HG03064 (cell line): ENCODE results near the gene NOC4L.

Experiments
- ATAC-seq: cut with Tn5 transposase; IDR thresholded peaks from one replicate; pipeline ENCODE4 v1.9.1; 2021; ENCODE audit warnings: low read depth; ENCODE audit not compliant: unreplicated experiment

The NOC4L gene

GRCh38 chr12:132178801-132179401 is 34.6 kb downstream of the NOC4L start:
- ATAC-seq: no peak

GRCh38 chr12:132179431-132180362 is 35.4 kb downstream of the NOC4L start:
- ATAC-seq: no peak

- no peak for ATAC-seq
Measured at GRCh38 chr12:132180648-132181546, 36.6 kb downstream of the NOC4L start.

DNA sequence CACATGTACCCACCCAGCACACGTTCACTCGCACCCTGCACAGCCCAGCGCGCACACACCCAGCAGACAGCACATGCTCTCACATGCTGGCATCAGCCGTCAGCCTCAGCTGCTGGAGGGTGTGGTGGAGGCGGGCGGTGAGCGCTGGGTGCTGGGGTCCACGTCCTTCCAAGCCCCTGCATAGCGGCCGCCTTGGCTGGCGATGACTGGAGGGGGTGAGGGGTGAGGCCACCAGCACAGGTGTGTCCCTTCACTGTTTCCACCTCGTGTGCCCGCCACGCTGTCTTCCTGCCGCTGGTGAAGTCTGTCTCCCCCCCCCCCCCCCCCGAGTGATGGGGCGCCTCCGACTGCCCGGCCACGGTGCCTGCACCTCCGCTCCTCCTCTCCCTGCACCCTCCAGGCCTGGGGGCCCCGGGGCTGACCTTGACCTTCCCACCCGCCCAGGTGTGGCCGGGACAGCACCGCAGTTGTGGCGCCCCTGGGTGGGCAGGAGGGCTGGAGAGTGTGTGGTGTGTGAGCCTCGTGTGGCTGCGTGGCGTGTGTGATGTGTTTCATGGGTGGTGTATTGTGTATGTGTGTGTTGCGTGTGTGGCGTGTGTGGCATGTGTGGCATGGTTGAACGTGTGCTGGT is 37.4 kb downstream of the NOC4L start:
- ATAC-seq: no peak

GRCh38 chr12:132182206-132182710 is 38.0 kb downstream of the NOC4L start:
- ATAC-seq: no peak

GRCh38 chr12:132182711-132183365 is 38.6 kb downstream of the NOC4L start:
- no peak for ATAC-seq

- ATAC-seq: no peak
Measured at GRCh38 chr12:132185705-132186104, 41.4 kb downstream of the NOC4L start.

DNA sequence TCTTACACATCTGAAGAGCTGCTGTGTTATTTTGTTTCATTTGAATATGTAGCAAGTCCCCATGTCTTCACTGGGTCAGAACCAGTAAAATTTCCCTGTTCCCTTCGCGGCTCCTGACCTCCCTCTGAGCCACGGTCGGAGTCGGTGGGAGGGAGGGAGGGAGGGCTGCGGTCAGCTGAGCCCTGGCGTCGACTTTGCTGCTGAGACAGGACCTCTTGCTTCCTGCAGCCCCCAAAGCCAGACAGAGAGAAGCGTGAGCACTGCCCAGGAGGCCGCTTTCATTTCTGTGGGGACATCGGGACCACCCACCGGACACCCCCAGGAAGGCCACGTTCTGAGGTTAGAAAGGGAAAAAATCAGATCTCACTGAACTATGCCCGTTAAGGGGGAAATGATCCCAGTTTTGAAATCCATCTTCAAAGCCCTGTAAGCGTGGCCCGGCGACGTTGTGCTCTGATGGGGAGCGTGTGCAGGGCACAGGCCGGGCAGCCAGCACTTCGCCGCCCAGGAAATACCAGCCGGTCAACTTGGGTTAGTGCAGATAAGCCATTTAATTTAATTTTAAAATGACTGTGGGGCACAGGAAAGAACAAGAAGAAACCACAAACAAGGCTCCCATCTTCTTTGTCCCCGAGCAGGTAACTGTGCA is 42.1 kb downstream of the NOC4L start:
- no peak for ATAC-seq

DNA sequence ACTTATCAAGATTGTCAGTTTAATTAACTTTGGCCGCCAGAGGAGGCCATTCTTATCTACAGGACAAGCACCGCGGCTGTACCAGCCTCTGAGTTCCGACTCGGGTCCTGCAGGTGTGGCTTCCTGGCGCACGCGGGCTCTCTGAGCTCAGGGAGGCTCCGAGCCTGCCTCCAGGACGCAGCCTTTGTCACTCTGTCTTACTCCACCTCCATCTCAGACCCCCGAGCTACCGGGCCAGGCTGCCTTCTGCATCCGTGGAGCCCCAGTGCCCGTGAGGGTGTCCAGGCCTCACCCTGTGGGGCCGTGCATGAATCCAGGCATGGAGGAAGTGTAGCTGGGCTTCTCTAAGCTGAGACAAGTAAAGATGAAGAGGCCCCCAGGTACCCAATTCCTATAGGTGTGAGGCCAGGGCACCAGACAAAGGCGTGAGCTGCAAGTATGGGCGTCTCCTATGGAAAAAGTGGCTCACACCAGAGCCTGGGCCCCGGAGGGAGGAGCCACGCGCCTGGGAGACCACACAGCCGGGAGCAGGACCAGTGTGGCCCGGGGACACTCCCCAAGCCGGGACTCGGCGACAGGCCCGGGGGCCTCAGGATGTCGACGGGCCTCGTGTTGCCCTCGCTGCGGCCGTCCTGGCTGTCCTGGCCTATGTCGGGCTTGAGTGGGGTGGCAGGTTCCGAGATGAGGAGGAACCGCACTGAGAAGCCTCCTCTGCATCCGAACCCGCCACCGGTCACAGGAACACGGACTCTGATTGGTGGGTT is 42.8 kb downstream of the NOC4L start:
- ATAC-seq: no peak

GRCh38 chr12:132187646-132188450 is 43.6 kb downstream of the NOC4L start:
- no peak for ATAC-seq

- no peak for ATAC-seq
Measured at GRCh38 chr12:132188451-132188901, 44.2 kb downstream of the NOC4L start.

GRCh38 chr12:132188916-132189325 is 44.7 kb downstream of the NOC4L start:
- ATAC-seq: no peak

GRCh38 chr12:132189378-132190011 is 45.2 kb downstream of the NOC4L start:
- peak; percentile 80 for ATAC-seq

GRCh38 chr12:132190012-132190755 is 45.9 kb downstream of the NOC4L start:
- ATAC-seq: peak; percentile 15

DNA sequence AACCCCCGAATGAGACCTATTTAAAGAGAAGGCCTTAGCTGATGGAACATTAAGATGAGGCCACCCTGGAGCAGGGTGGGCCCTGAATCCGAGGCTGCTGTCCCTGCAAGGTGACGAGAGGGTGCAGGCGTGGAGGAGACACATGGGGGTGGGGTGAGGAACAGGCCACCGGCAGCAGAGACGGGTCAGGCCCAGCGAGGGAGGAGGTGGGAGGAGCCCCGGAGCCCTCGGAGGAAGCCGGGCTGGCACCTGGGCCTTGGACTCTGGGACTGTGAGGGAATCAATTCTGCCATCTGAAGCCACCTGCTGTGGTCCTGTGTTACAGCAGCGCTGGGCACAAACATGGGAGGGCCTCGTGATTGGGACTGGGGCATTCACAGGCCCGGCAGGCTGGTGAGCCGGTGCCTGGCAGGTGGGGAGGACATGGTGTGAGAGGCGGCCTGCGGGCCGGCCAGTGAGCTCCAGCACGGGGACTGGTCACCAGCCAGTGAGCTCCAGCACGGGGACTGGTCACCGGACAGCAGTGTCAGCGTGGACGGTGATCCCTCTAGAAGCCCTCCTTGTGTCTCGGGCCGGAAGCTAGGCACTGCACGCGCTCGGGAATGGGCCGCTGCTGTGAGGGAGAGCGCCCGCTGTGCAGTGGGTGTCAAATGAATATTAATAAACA is 46.7 kb downstream of the NOC4L start:
- no peak for ATAC-seq
